HG03469 (cell line): ENCODE results near the gene FAM222A.

Experiments
- ATAC-seq: cut with Tn5 transposase; IDR thresholded peaks from one replicate; pipeline ENCODE4 v1.9.1; 2021; ENCODE audit warnings: mild to moderate bottlenecking, moderate library complexity, moderate number of reproducible peaks; ENCODE audit not compliant: unreplicated experiment

FAM222A gene

DNA sequence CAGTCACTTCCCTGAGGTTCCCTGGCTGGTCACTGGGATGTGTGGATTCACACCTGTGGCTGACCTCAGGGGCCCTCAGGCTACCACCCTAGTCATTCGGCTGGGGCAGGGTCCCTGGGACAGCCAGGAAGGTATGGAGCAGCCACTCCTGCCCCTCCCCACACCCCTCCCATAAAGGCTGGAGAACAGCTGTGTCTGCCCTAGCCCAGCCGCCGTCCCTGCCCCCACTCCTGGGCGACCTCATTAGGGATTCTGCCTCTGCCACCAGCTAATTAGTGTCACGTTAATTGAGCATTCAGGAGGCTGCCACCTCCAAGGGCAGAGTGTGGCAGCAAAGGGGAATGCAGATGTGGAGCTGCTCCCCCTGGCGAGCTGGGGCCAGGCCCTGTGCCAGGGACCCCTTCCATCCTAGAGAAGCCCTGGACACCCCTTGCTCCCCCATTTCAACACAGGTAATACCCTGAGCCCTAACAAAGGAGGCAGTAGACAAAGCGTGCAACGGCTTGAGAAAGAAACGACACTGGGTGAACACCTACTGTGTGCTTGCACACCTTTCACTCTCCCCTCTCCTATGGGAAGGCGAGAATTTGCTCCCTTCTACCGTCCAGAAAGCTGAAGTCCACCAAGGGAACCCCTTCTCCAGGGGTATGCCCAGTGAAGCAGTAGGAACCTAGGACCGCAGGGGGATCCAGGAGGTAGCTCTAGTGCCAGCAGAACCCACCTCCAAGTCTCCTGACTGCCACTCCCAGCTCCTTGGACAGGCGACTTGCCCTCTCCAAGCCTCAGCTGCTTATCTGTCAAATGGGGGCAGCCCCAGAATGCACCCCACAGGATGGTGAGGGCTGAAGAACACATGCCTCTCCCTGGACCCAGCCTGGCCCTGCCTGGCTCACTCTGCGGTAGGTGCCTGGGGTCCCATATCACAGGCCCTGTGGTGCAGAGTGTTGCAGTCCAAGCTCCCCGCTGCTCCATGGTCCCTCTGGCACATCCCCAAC, 45.1 kb downstream of the FAM222A start:
- ATAC-seq: no peak

DNA sequence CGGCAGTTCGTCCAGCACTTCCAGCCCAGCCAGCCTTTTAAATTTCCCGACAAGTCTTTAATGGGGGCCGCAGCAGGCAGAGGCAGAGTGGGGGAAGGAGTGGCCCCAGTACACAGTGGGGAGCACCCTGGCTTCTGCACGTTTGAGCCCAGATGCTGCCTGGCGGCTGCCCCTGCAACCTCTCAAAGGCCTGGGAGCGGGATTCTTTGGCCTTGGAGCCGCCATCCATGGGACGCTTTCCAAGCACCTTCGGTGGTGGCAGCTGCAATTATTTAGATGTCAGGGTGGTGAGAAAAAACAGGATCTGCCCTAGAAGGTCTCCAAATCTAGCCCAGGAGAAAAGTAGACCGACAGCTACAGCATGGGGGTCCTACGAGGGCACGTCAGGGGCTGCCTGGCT, 46.0 kb downstream of the FAM222A start:
- no peak for ATAC-seq

- no peak for ATAC-seq
Measured at GRCh38 chr12:109760031-109760929, 46.7 kb downstream of the FAM222A start.

DNA sequence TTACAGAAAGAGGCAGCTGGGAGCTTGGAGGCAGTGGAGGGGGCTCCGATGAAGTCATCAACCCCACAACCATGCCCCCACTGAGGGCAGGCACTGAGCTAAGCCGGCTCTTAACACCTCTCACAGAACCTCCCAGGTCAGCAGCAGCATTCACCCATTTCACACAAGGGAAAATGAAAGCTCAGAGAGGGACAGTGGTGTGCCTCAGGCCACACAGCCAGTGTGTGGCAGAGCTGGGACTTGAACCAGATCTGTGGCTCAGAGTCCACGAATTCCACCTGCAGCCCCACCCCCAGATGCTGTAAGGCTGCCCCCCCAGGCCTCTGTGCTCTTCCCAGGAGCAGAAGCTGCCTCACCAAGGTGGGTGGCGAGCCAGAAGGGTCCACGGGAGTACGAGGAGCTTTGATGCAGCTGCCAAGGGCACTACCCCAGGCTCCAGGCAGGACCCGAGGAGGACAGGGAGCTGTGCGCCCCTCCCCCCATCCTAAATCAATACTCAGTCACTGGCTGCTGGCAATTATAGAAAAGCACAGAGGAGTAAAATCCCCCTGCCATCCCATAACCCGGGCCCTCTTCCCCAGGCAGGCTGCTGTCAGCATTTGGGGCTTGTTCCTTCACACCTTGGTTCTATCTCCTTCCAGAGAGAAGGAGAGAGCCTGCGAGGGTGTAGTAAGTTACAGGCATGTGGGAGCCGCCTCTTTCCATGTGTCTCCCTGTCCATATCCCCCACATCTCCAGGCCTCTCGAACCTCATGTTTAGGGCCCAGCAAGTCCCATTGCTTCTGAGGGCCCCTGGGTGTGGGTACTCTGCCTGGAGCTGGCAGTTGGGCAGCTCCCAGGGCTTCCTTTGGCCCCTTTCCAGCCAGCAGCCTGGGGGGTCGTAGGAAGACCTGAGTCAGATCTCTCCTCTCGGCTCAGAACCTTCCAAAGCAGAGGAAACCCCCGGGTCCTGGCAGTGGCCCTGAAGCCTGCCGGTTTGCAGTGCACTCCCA, 47.6 kb downstream of the FAM222A start:
- ATAC-seq: no peak

GRCh38 chr12:109762071-109762672, 48.5 kb downstream of the FAM222A start:
- no peak for ATAC-seq

- no peak for ATAC-seq
Measured at GRCh38 chr12:109762673-109763191, 49.1 kb downstream of the FAM222A start.

- ATAC-seq: no peak
Measured at GRCh38 chr12:109763201-109763841, 49.7 kb downstream of the FAM222A start.

- no peak for ATAC-seq
Measured at GRCh38 chr12:109764123-109764522, 50.5 kb downstream of the FAM222A start.

DNA sequence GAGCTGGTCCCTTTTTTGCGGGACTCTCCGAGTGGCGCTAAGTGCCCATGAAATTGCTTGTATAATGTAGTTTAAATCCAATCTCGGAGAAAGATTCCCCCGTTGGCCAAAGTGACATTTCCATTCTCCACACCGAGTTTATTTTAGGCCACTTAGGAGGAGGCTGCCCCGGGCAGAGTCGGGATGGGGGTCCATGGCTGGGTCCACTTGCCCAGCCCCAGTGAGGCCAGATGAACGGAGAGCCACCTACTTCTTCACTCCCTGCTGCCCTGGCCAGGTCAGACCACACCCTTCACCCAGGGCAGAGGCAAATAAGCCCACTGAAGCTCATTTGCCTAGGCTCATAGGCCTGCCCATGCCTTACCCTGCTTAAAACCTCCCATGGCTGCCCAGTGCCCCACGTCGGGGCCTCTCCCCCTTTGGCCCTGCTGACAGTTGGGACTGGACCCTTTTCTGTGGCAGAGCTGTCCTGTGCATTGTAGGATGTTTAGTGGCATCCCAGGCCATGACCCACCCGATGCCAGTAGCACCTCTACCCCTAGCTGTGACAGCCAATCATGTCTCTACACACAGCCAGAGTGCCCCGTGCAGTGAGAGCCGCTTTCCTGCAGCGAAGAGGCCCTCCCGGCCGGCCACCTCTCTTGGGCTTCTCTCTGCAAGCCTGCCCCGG, 51.3 kb downstream of the FAM222A start:
- ATAC-seq: no peak

- ATAC-seq: no peak
Measured at GRCh38 chr12:109765446-109765810, 51.8 kb downstream of the FAM222A start.

GRCh38 chr12:109766251-109766778, 52.7 kb downstream of the FAM222A start:
- ATAC-seq: no peak

DNA sequence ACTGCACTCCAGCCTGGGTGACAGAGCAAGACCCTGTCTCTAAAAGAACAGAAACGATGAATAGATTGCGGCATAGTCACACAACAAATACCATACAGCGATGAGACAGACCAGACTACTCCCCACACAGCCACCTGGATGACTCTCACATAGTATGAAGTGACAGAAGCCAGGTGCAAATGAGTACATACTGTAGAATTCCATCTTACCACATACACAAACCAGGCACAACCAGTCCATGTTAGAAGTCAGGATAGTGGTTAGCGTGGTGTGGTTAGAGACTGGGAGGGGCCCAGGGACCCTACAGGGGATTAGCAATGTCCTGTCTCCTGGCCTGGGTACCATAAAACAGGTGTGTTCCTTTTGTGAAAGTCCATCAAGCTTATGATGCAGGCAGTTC, 53.8 kb downstream of the FAM222A start:
- ATAC-seq: no peak

- no peak for ATAC-seq
Measured at GRCh38 chr12:109767991-109768900, 54.6 kb downstream of the FAM222A start.

- no peak for ATAC-seq
Measured at GRCh38 chr12:109768901-109769670, 55.5 kb downstream of the FAM222A start.

GRCh38 chr12:109770104-109770860, 56.7 kb downstream of the FAM222A start:
- ATAC-seq: no peak
